ENCODE data around the gene WDR47.
A peak's percentile ranks its signal among the peaks of the same experiment; 100 is the strongest.
"Not testable (repeated sequence)": the region's sequence is repeated elsewhere in the genome, so short reads cannot be mapped to it uniquely, and the experiment has no call there.

Gene WDR47

DNA sequence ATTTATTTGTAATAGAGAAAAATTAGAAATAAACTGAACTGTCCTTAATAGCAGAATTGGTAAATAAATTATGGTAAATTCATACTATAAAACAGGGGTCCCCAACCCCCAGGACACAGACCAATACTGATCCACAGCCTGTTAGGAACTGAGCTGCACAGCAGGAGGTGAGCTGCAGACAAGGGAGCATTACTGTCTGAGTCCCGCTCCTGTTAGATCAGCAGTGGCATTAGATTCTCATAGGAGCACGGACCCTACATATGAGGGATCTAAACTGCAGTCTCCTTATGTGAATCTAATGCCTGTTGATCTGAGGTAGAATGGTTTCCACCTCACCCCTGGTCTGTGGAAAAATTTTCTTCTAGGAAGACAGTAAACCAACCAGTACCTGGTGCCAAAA lies 7.5 kb downstream of the WDR47 start:
- H3K27me3 Mint-ChIP-seq (ENCODE audit: low read depth): no peaks in the 10 kb centered on the region
- peaks cover 3% of the 10 kb centered on the region for H3K36me3 Mint-ChIP-seq (ENCODE audit: low read depth)
- peaks cover 5% of the 10 kb centered on the region for H3K4me1 Mint-ChIP-seq (ENCODE audit: low read depth)
- no peaks in the 10 kb centered on the region for H3K9me3 Mint-ChIP-seq
- no peak overlapping the region for H3K4me3 Mint-ChIP-seq
- H3K27ac Mint-ChIP-seq: no peak overlapping the region

DNA sequence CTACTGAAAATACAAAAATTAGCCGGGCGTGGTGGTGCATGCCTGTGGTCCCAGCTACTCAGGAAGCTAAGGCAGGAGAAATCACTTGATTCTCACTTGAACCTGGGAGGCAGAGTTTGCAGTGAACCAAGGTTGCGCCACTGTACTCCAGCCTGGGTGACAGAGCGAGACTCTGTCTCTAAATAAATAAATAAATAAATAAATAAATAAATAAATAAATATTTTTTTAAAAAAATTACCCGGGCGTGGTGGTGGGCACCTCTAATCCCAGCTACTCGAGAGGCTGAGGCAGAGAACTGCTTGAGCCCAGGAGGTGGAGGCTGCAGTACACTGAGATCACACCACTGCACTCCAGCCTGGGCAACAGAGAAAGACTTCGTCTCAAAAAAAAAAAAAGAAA lies 12.4 kb downstream of the WDR47 start:
- H3K4me3 Mint-ChIP-seq; H3K27ac Mint-ChIP-seq; H3K9me3 Mint-ChIP-seq; H3K27me3 Mint-ChIP-seq (ENCODE audit: low read depth); H3K36me3 Mint-ChIP-seq (ENCODE audit: low read depth); H3K4me1 Mint-ChIP-seq (ENCODE audit: low read depth): not testable (repeated sequence)

DNA sequence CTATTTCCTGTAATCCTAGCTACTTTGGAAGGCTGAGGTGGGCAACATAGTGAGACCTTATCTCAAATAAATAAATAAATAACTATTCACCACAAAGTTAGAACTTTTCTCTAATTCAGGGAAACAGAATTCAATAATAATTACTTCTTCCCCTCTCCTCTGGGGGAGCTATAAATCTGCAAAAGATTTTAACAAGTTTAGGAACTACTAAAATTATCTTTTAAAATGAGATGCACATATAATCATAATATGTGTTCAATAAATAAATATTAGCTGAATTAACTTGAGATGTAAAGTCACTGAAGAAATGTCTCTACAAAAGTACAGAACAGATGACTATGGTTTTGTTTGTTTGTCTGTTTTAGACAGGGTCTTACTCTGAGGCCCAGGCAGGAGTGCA lies 14.1 kb downstream of the WDR47 start:
- Mint-ChIP-seq H3K27ac (no peak overlapping the region), H3K4me3 (no peak overlapping the region), H3K27me3 (ENCODE audit: low read depth) (no peaks in the 10 kb centered on the region), H3K4me1 (ENCODE audit: low read depth) (no peaks in the 10 kb centered on the region), H3K9me3 (no peaks in the 10 kb centered on the region), H3K36me3 (ENCODE audit: low read depth) (no peaks in the 10 kb centered on the region)

DNA sequence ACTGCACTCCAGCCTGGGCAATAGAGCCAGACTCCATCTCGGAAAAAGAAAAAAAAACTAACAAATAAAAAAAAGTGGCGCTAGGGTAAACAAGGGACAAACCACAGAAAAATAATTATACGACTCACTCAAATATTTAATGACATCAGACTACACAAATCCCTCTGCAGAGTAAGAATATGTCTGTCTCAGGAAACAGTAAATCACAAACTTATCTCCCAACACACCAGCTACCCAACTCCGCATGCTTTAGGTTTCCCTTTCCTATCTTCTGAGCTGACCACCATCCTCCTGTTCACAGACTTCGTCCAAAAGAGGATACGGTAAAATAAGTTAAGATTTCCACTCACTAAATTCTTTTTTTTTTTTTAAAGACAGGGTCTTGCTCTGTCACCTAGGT lies 16.2 kb downstream of the WDR47 start:
- Mint-ChIP-seq H3K9me3 (no peaks in the 10 kb centered on the region), H3K4me1 (ENCODE audit: low read depth) (no peaks in the 10 kb centered on the region), H3K27ac (no peak overlapping the region), H3K36me3 (ENCODE audit: low read depth) (no peaks in the 10 kb centered on the region), H3K27me3 (ENCODE audit: low read depth) (no peaks in the 10 kb centered on the region), H3K4me3 (no peak overlapping the region)

DNA sequence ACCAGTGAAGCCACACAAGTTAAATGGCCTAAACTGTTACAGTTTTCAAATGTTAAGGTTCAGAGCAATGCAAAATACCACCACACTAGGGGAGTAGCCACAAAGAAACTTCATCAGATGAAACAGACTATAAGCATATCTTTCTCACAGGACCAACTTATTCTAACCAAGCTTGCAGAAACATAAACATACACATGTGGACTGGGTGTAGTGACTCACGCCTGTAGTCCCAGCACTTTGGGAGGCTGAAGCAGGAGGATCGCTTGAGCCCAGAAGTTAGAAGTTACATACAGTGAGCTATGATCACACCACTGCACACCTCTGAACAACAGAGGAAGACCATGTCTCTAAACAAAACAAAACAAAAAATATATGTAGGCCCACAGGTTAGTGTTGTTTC lies 17.3 kb downstream of the WDR47 start:
- no peak overlapping the region for H3K27ac Mint-ChIP-seq
- no peaks in the 10 kb centered on the region for H3K27me3 Mint-ChIP-seq (ENCODE audit: low read depth)
- no peaks in the 10 kb centered on the region for H3K9me3 Mint-ChIP-seq
- H3K4me3 Mint-ChIP-seq: no peak overlapping the region
- H3K4me1 Mint-ChIP-seq (ENCODE audit: low read depth): peaks cover under 1% of the 10 kb centered on the region
- no peaks in the 10 kb centered on the region for H3K36me3 Mint-ChIP-seq (ENCODE audit: low read depth)

DNA sequence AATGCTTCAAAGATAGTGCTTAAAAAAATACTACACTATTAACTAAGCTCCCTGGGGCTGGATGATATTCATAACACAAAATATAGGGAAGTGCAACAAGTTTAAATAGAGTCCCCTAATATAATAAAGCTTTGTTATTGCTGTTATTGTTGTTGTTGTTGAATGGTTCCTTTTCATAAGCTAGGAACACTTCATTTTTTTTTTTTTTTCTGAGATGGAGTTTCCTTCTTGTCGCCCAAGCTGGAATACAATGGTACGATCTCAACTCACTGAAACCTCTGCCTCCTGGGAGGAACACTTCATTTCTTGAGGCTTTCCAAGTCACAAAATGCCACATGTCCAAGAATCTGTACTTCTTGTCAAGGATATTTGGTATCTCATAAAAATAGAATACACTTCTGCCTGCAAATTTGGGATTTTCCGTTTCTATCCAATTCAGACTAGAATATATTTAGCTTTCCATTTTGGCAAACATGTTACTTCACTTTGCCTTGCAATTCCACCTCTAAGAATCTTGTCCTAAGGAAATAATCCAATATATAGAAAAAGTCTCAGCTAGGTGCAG lies 21.1 kb downstream of the WDR47 start:
- no peak overlapping the region for H3K27ac Mint-ChIP-seq

DNA sequence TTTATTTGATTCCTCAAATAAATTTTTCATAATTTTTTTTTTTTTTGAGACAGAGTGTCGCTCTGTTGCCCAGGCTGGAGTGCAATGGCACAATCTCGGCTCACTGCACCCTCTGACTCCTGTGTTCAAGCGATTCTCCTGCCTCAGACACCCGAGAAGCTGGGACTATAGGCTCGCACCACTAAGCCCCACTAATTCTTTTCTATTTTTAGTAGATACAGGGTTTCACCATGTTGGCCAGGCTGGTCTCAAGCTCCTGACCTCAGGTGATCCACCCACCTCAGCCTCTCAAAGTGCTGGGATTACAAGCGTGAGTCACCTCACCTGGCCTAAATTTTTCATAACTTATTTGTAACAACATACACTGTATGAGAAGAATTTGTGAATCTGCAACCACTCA lies 24.2 kb downstream of the WDR47 start:
- not testable (repeated sequence) for H3K4me3 Mint-ChIP-seq, H3K9me3 Mint-ChIP-seq
- peaks cover 13% of the 10 kb centered on the region for H3K36me3 Mint-ChIP-seq (ENCODE audit: low read depth)

More for the DNA sequence above, 21.1 kb downstream of the WDR47 start:
- Mint-ChIP-seq H3K27me3 (ENCODE audit: low read depth) (no peaks in the 10 kb centered on the region), H3K4me3 (no peak overlapping the region), H3K4me1 (ENCODE audit: low read depth) (peaks cover 3% of the 10 kb centered on the region), H3K9me3 (no peaks in the 10 kb centered on the region), H3K36me3 (ENCODE audit: low read depth) (peaks cover 10% of the 10 kb centered on the region)

DNA sequence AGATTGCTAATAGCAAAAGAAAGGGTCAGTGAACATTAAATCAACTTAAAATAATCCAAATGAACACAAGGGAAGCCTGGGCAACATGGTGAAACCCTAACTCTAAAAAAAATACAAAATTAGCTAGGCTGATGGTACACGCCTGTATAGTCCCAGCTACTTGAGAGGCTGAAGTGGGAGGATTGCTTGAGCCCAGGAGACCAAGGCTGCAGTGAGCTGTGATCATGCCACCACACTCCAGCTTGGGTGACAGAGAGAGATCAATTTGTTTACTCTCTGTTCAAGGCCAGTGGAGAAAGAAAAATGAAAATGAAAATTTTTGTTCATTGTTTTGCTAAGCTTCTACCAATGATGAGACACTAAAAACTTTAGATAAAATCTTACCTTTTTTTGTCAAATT lies 24.8 kb downstream of the WDR47 start:
- no peak overlapping the region for H3K27ac Mint-ChIP-seq
- H3K36me3 Mint-ChIP-seq (ENCODE audit: low read depth): peaks cover 13% of the 10 kb centered on the region
- H3K27me3 Mint-ChIP-seq (ENCODE audit: low read depth): no peaks in the 10 kb centered on the region
- no peak overlapping the region for H3K4me3 Mint-ChIP-seq
- no peaks in the 10 kb centered on the region for H3K9me3 Mint-ChIP-seq
- peaks cover 3% of the 10 kb centered on the region for H3K4me1 Mint-ChIP-seq (ENCODE audit: low read depth)

More for the DNA sequence above, 24.2 kb downstream of the WDR47 start:
- H3K27ac Mint-ChIP-seq; H3K27me3 Mint-ChIP-seq (ENCODE audit: low read depth); H3K4me1 Mint-ChIP-seq (ENCODE audit: low read depth): not testable (repeated sequence)

DNA sequence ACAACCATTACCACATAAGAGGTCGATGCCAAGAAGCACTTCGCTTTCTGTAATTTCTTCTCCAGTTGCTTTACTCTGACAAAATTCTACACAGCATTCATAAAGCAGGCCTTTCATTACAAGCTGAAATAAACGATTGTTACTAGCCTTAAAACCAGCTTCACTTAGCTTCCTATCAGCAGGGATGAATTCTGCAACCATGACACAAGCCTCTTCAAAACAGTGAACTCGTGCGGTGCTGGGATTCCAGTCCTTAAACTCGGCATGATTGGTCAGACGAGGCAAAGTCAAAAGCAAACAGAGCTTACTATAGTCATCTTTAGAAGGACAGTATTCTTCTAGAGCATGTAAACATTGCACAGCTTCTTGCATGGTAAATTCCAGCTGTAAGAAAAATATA lies 30.6 kb downstream of the WDR47 start:
- Mint-ChIP-seq H3K27me3 (ENCODE audit: low read depth) (no peaks in the 10 kb centered on the region), H3K4me1 (ENCODE audit: low read depth) (no peaks in the 10 kb centered on the region), H3K36me3 (ENCODE audit: low read depth) (peaks cover 10% of the 10 kb centered on the region), H3K4me3 (no peak overlapping the region), H3K9me3 (no peaks in the 10 kb centered on the region), H3K27ac (no peak overlapping the region)

DNA sequence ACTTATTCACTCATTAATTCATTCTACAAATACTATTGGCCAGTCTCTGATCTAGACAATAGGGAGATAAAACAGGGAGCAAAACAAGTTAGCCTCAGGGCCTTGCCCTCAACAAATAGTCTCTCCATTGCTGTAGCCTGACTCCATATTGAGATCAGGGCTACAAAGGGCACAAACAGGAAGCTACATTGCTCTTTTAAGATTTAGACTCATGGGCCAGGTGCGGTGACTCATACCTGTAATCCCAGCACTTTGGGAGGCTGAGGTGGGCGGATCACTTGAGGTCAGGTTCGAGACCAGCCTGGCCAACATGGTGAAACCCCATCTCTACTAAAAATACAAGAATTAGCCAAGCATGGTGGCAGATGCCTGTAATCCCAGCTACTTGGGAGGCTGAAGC lies 45.3 kb downstream of the WDR47 start:
- H3K4me3 Mint-ChIP-seq; H3K27ac Mint-ChIP-seq; H3K4me1 Mint-ChIP-seq (ENCODE audit: low read depth); H3K27me3 Mint-ChIP-seq (ENCODE audit: low read depth): not testable (repeated sequence)
- Mint-ChIP-seq H3K9me3 (peaks cover 14% of the 10 kb centered on the region), H3K36me3 (ENCODE audit: low read depth) (peaks cover 34% of the 10 kb centered on the region)

DNA sequence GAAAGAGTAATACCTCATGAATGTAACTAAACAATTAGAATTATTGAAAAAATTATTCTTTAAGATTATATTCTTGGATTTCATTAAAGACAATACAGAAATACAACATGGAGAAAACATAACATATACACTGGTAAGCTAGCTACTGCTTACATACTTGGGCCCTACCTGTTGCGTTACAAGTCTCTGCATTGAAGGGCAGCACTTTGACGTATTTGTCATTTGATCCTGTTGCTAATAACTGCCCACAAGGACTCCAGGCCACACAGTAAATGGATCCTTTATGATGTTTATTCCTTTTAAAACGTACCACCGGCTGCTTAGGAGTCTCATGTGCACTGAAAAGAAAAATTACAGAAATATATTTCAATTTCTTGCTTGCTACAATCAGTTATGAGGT lies 58.8 kb downstream of the WDR47 start:
- Mint-ChIP-seq H3K4me3 (no peak overlapping the region), H3K27ac (no peak overlapping the region)

DNA sequence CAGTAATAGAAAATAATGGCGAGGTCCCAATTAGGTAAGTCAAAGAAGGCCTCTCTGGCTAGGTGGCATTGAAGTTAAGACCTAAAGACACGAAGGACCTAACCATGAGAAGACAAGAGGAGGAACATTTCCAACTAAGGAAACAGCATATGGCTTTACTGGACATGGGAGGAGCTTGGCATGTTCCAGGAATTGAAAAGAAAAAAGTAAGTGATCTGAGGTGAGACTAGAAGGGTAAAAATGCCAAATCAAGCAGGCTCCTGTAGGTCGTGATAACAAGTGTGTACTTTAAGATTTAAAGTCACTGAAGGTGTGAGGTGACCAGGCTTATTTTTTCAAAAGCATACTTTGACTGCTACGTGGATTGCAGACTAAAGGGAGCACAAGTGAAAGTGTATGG lies 65.2 kb downstream of the WDR47 start:
- Mint-ChIP-seq H3K4me3 (no peak overlapping the region), H3K9me3 (no peaks in the 10 kb centered on the region), H3K4me1 (ENCODE audit: low read depth) (peaks cover 4% of the 10 kb centered on the region), H3K36me3 (ENCODE audit: low read depth) (peaks cover 22% of the 10 kb centered on the region), H3K27me3 (ENCODE audit: low read depth) (no peaks in the 10 kb centered on the region), H3K27ac (no peak overlapping the region)

More for the DNA sequence above, 58.8 kb downstream of the WDR47 start:
- peaks cover 9% of the 10 kb centered on the region for H3K36me3 Mint-ChIP-seq (ENCODE audit: low read depth)
- no peaks in the 10 kb centered on the region for H3K27me3 Mint-ChIP-seq (ENCODE audit: low read depth)
- H3K4me1 Mint-ChIP-seq (ENCODE audit: low read depth): no peaks in the 10 kb centered on the region
- no peaks in the 10 kb centered on the region for H3K9me3 Mint-ChIP-seq

DNA sequence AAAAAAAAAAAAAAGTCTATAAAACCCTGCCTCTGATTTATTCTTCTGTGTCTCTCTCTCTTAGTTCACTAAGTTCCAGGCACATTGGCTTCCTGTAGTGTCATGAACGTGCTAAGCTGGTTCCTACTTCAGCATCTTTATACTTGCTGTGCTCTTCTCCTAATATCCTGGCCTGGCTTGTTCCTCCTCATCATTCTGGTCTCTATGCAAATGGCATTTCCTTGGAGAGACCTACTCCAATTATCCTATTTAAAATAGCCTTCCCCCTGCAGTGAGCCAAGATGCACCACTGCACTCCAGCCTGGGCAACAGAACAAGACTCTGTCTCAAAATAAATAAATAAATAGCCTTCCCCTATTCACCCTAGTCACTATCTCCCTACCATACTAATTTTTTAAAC lies 69.0 kb downstream of the WDR47 start:
- Mint-ChIP-seq H3K27ac (no peak overlapping the region), H3K36me3 (ENCODE audit: low read depth) (peaks cover 26% of the 10 kb centered on the region), H3K9me3 (no peaks in the 10 kb centered on the region), H3K27me3 (ENCODE audit: low read depth) (no peaks in the 10 kb centered on the region), H3K4me3 (no peak overlapping the region), H3K4me1 (ENCODE audit: low read depth) (peaks cover 4% of the 10 kb centered on the region)

DNA sequence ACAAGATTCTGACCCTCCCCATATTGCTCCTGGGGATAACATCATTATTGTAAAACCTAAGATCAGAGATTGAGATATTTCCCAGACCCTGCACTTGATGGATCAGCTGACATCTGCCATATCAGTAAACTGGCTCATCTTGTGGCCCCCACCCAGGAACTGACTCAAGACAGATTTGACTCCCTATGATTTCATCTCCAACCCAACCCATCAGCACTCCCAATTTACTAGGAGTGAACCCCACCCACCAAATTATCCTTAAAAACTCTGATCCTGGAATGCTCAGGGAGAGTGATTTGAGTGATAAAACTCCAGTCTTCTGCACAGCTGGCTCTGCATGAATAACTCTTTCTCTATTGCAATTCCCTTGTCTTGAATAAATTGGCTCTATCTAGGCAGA lies 72.6 kb downstream of the WDR47 start:
- no peaks in the 10 kb centered on the region for H3K27me3 Mint-ChIP-seq (ENCODE audit: low read depth)
- peaks cover 17% of the 10 kb centered on the region for H3K36me3 Mint-ChIP-seq (ENCODE audit: low read depth)
- no peak overlapping the region for H3K4me3 Mint-ChIP-seq
- peaks cover 2% of the 10 kb centered on the region for H3K4me1 Mint-ChIP-seq (ENCODE audit: low read depth)
- H3K27ac Mint-ChIP-seq: no peak overlapping the region
- H3K9me3 Mint-ChIP-seq: no peaks in the 10 kb centered on the region

DNA sequence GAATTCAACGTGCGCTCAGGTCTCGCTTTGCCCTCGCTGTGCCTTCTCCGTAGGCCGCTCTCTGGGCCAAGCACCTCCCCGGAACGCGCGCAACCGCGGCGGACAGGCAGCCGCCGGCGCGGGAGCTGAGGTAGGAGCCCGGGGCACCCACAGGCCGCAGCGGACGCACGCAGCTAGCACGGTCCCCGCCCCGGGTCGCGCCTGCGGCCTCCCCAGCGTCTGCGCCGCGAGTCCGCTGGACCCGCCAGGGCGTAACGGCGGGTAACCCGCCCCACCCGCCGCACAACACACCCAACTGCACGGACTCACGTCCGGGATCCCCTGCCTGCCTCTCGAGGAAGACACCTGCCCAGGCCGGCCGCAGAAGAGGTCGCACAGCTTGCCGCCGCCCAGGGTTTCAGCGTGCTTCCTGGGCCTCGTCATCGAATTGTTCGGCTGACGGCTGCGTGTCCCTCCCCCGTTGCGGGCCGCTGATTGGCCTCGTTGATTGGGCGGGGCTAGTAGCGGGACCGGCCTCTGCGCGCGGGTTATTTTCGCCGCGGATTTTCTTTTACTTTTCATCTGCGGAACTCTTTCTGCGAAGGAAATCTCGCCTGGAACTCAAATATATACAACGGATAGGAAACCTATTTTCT lies 78.7 kb downstream of the WDR47 start, which contains the start of gene CLCC1:
TSS of gene CLCC1 (minus strand) at position 433 of the 635 bp plus-strand sequence. CDS start 13,047 bp downstream, outside the sequence.
- Mint-ChIP-seq H3K4me3 (peak within 1 kb of the TSS; percentile 91), H3K9me3 (no peaks in the 10 kb centered on the region), H3K27ac (peak within 1 kb of the TSS; percentile 96), H3K27me3 (ENCODE audit: low read depth) (no peaks in the 10 kb centered on the region), H3K4me1 (ENCODE audit: low read depth) (peaks cover 20% of the 10 kb centered on the region), H3K36me3 (ENCODE audit: low read depth) (peaks cover 10% of the 10 kb centered on the region)

Measured in T-helper 1 cell treated with Interleukin-12 subunit alpha and Interleukin-12 subunit beta and Interleukin-4 antibody, amounts not matched to agents 30 μg/mL and 1 μg/mL, for 36 hours (primary cell).